ENCODE data around the gene TGFBR3L.

DNA sequence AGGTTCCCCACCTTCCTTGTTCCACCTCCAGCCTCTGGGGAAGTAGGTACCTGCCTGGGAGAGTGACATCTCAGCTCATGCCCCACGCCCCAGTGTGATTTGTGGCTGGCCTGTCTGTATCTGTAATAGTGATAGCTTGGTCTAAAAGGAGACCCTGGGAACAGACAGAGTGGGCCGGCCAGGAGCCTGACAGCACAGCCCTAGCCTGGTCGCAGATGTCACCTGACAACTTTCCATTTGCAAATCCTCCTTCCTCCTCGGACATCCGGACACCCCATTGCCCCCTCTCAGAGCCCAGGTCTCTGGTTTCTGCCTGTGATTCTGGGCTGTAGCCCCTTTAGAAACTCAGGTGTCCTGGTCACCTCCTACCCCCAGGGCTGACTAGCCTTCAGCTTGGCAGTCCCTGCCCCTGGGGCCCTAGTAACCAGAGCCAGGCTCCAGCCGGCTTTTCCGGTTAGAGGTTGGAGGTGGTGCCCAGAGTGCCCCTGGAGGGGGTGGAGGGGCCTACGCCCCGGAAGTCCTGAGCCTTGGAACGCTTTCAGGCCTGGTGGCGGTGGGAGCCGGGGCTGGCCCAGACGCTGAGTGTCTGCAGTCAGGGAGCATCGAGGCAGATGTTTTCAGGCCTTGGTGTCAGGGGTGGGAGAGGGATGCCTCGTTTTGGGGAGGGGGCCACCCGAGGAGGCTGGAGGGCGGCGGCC lies 19.9 kb upstream of the TGFBR3L start:
- TF ChIP-seq, protein P1, sequence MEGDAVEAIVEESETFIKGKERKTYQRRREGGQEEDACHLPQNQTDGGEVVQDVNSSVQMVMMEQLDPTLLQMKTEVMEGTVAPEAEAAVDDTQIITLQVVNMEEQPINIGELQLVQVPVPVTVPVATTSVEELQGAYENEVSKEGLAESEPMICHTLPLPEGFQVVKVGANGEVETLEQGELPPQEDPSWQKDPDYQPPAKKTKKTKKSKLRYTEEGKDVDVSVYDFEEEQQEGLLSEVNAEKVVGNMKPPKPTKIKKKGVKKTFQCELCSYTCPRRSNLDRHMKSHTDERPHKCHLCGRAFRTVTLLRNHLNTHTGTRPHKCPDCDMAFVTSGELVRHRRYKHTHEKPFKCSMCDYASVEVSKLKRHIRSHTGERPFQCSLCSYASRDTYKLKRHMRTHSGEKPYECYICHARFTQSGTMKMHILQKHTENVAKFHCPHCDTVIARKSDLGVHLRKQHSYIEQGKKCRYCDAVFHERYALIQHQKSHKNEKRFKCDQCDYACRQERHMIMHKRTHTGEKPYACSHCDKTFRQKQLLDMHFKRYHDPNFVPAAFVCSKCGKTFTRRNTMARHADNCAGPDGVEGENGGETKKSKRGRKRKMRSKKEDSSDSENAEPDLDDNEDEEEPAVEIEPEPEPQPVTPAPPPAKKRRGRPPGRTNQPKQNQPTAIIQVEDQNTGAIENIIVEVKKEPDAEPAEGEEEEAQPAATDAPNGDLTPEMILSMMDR (IDR thresholded peaks at IDR 0.05) = no peak
- TF ChIP-seq NR2C2 (CRISPR knock-in tag; IDR thresholded peaks at IDR 0.05) = no peak
- no peak for TF ChIP-seq SP1 (CRISPR knock-in tag; conservative IDR thresholded peaks at IDR 0.05)
- TF ChIP-seq, protein P2, sequence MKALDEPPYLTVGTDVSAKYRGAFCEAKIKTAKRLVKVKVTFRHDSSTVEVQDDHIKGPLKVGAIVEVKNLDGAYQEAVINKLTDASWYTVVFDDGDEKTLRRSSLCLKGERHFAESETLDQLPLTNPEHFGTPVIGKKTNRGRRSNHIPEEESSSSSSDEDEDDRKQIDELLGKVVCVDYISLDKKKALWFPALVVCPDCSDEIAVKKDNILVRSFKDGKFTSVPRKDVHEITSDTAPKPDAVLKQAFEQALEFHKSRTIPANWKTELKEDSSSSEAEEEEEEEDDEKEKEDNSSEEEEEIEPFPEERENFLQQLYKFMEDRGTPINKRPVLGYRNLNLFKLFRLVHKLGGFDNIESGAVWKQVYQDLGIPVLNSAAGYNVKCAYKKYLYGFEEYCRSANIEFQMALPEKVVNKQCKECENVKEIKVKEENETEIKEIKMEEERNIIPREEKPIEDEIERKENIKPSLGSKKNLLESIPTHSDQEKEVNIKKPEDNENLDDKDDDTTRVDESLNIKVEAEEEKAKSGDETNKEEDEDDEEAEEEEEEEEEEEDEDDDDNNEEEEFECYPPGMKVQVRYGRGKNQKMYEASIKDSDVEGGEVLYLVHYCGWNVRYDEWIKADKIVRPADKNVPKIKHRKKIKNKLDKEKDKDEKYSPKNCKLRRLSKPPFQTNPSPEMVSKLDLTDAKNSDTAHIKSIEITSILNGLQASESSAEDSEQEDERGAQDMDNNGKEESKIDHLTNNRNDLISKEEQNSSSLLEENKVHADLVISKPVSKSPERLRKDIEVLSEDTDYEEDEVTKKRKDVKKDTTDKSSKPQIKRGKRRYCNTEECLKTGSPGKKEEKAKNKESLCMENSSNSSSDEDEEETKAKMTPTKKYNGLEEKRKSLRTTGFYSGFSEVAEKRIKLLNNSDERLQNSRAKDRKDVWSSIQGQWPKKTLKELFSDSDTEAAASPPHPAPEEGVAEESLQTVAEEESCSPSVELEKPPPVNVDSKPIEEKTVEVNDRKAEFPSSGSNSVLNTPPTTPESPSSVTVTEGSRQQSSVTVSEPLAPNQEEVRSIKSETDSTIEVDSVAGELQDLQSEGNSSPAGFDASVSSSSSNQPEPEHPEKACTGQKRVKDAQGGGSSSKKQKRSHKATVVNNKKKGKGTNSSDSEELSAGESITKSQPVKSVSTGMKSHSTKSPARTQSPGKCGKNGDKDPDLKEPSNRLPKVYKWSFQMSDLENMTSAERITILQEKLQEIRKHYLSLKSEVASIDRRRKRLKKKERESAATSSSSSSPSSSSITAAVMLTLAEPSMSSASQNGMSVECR (CRISPR knock-in tag; IDR thresholded peaks at IDR 0.05; ENCODE audit: borderline replicate concordance) = no peak
- TF ChIP-seq, protein P3, sequence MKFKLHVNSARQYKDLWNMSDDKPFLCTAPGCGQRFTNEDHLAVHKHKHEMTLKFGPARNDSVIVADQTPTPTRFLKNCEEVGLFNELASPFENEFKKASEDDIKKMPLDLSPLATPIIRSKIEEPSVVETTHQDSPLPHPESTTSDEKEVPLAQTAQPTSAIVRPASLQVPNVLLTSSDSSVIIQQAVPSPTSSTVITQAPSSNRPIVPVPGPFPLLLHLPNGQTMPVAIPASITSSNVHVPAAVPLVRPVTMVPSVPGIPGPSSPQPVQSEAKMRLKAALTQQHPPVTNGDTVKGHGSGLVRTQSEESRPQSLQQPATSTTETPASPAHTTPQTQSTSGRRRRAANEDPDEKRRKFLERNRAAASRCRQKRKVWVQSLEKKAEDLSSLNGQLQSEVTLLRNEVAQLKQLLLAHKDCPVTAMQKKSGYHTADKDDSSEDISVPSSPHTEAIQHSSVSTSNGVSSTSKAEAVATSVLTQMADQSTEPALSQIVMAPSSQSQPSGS (CRISPR knock-in tag; IDR thresholded peaks at IDR 0.05; ENCODE audit: borderline replicate concordance, low read depth) = no peak
- TF ChIP-seq, protein P4, sequence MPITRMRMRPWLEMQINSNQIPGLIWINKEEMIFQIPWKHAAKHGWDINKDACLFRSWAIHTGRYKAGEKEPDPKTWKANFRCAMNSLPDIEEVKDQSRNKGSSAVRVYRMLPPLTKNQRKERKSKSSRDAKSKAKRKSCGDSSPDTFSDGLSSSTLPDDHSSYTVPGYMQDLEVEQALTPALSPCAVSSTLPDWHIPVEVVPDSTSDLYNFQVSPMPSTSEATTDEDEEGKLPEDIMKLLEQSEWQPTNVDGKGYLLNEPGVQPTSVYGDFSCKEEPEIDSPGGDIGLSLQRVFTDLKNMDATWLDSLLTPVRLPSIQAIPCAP (CRISPR knock-in tag; IDR thresholded peaks at IDR 0.05) = no peak
- TF ChIP-seq, protein P5, sequence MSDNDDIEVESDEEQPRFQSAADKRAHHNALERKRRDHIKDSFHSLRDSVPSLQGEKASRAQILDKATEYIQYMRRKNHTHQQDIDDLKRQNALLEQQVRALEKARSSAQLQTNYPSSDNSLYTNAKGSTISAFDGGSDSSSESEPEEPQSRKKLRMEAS (CRISPR knock-in tag; IDR thresholded peaks at IDR 0.05) = no peak
- TF ChIP-seq ZBTB21 (CRISPR knock-in tag; IDR thresholded peaks at IDR 0.05; ENCODE audit: borderline replicate concordance) = no peak
- TF ChIP-seq FOXJ3 (CRISPR knock-in tag; IDR thresholded peaks at IDR 0.05; ENCODE audit: borderline replicate concordance) = no peak
- TF ChIP-seq, protein P6, sequence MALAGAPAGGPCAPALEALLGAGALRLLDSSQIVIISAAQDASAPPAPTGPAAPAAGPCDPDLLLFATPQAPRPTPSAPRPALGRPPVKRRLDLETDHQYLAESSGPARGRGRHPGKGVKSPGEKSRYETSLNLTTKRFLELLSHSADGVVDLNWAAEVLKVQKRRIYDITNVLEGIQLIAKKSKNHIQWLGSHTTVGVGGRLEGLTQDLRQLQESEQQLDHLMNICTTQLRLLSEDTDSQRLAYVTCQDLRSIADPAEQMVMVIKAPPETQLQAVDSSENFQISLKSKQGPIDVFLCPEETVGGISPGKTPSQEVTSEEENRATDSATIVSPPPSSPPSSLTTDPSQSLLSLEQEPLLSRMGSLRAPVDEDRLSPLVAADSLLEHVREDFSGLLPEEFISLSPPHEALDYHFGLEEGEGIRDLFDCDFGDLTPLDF (CRISPR knock-in tag; IDR thresholded peaks at IDR 0.05) = no peak
- TF ChIP-seq NFYB (CRISPR knock-in tag; conservative IDR thresholded peaks at IDR 0.05; ENCODE audit: low read depth) = no peak
- TF ChIP-seq, protein P7, sequence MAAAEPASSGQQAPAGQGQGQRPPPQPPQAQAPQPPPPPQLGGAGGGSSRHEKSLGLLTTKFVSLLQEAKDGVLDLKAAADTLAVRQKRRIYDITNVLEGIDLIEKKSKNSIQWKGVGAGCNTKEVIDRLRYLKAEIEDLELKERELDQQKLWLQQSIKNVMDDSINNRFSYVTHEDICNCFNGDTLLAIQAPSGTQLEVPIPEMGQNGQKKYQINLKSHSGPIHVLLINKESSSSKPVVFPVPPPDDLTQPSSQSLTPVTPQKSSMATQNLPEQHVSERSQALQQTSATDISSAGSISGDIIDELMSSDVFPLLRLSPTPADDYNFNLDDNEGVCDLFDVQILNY (CRISPR knock-in tag; IDR thresholded peaks at IDR 0.05) = no peak
- TF ChIP-seq TEAD4 (CRISPR knock-in tag; IDR thresholded peaks at IDR 0.05) = no peak
